ENCODE results near the gene SLC13A3.

The SLC13A3 gene

GRCh38 chr20:46649965-46650542 lies 1.2 kb downstream of the SLC13A3 start:
- no peak for DNase-seq

- DNase-seq: no peak
These were observed 1.7 kb downstream of the SLC13A3 start for GRCh38 chr20:46649650-46649949.

GRCh38 chr20:46648903-46649649 lies 2.2 kb downstream of the SLC13A3 start:
- no peak for DNase-seq

DNA sequence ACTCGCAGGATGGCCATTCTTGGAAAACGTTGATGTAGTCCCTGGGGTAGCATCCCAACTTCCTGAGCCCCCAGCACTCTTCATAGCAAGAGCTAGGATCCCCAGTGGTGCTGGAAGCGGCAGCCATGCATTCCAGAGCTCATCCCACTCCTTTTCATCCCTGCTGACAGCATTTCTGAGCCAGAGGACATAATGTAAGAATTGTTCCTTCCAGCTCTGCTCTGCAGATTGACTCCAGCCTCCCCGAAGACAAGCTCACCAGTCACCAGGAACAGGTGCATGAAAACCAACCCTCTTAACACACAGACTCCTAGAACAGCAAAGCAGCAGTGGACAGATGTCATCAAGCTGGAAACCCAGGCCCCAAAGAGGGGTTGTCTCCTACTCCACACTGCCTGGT lies 3.8 kb downstream of the SLC13A3 start:
- no peak for DNase-seq

GRCh38 chr20:46646659-46647380 lies 4.4 kb downstream of the SLC13A3 start:
- DNase-seq: no peak

- DNase-seq: no peak
These were observed 5.1 kb downstream of the SLC13A3 start for GRCh38 chr20:46646122-46646521.

DNA sequence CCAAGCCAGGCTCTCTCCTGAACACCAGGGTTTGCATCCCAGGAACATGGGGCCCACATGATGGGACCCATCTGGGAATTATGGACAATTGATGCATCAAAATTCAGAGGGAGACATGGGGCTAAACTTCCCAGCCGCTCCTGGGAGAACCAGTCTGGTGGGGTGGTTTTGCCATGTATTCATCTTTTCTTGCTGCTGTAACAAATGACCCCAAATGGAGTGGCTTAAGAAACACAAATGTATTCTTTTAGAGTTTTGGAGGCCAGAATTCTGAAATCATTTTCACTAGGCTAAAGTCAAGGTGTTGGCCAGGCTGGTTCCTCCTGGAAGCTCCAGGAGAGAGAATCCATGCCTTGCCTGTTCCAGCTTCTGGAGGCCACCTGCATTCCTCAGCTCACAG lies 6.5 kb downstream of the SLC13A3 start:
- DNase-seq: no peak

DNA sequence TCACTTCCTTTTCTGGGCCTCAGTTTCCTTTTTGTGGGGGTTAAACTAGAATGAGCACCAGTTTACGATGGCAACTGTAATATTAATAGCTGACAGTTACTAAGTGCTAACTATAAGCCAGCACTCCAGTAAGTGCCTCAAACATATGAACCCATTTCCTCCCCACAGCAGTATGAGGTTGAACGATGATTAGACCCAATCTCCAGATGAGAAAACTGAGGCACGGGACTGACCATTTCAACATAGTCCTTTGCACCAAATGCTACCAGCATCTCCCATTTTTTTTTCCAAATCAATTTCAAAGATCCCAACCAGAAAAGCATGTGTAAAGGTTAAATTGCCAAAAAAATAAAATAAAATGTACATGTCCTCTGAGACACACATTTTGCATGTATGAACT lies 7.1 kb downstream of the SLC13A3 start:
- DNase-seq: no peak

- DNase-seq: no peak
These were observed 8.3 kb downstream of the SLC13A3 start for GRCh38 chr20:46642969-46643343.

- no peak for DNase-seq
These were observed 8.8 kb downstream of the SLC13A3 start for GRCh38 chr20:46642265-46642968.

- no peak for DNase-seq
These were observed 9.8 kb downstream of the SLC13A3 start for GRCh38 chr20:46641424-46641823.

DNA sequence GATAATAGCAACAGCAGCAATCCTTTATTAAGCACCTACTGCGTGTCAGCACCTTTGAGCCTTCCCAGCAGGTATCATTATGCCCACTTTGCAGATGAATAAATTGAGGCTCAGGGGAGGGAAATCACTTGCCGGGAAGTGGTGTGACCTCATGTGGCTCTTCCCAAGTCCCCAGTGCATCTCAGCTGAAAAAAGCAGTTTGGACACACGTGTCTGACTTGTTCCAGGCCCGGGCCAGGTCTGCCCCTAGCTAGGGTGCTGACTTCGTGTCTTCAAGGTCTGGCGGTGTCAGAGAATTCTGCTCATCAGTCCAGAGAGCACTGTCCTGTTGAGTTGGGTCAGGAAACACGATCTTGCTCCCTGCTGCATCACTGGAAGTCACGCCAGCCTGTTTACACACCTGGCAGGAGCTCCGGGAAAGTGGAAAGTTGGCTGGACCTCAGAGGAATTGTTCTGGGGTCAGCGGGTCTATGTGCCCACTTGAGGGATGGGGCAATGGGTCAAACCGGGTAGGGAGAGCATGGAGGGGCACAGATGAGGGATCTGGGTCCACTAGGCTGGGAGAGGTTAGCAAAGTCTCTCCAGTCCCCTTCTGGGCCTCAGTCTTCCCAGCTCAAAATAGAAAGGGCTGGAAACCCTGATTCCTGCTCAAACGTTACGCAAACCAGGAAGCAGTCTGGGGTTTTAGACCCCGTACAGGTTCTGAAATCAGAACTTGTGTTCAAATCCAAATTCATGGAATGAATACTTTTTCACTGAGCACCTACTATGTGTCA lies 10.5 kb downstream of the SLC13A3 start:
- DNase-seq: no peak

DNA sequence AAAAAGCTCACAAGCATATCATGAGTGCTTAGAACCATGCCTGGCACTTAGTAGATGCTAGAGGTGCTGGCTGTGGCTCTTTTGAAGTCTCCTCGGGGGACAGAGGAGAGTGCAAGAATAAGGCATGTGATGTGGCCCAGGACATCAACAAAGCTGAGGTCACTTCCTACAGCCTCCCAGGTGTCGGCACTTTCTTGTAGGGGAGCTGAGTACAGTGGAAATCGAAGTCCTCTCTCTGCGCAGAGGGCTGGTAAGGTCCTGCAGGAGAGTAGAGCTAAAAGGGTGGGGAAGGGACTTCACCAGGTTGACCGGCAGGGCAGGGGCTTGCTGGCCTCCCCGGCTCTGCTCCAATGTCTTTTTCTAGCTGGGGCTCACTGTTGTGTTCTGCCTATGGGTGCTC lies 11.2 kb downstream of the SLC13A3 start:
- DNase-seq: no peak

GRCh38 chr20:46639587-46639986 lies 11.7 kb downstream of the SLC13A3 start:
- DNase-seq: no peak

GRCh38 chr20:46638898-46639274 lies 12.4 kb downstream of the SLC13A3 start:
- no peak for DNase-seq

DNA sequence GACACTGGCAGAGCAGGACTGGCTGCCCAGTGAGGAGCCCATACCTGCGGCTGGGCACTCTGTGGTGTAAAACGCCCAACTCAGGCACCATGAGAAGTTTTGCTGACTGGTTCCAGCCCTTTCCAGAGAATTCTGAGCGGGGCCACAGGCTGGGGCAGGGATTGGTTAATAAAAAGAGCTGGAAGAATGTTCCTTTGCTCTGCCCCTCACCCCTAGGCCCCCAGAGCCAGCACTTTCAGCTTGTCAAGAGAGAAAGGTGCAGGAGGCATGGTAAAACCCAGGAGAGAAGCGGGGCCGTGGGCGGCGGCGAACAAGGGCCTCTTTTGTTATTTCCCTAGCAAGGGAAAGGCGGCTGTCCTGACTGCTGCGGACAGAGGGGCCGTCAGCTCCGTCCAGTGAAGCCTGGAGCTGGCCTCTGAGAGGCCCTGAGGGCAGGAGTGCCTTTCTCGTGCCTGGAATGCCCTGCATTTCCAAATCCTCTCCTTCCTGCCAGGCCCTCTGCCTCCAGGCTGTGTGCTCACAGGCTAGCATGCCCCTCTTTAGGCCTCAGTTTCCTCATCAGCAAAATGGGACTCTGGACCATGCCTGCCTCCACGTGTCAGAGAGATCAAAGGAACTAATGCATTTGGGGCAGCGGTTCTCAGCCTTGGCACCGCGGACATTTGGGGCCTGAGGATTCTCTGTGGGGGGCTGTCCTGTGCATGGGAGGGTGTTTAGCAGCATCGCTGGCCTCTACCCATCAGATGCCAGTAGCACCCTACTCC lies 12.9 kb downstream of the SLC13A3 start:
- no peak for DNase-seq

DNA sequence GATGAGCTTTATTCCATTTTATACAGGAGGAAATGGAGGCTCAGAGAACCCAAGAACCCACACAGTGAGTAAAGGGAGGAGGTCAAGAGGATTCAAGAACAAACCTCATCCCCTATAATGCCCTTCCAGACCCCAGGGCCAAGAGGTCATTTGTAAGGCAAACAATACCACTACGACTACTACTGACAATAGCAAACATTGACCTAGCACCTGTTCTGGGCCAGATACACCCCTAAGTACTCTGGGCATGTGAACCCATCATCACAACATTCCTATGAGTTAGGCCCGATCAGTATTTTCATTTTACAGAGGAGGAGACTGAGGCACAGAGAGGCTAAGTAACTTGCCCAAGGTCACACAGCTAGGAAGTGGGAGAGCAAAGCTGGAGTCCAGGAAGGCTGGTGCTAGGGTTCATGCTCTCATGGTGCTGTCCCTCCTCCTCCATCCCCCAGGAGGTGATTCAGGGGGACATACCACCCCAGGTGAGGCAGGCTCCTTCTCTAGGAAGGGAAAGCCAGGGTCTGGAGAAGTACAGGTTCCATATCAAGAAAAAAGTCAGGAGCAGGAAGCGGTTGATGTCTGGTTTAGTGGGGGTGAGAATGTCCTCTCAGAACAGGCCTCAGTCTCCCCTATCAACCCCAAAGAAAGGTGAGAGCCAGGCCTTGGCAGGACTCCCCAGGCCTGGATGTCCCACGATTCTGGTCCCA lies 13.7 kb downstream of the SLC13A3 start:
- no peak for DNase-seq

DNA sequence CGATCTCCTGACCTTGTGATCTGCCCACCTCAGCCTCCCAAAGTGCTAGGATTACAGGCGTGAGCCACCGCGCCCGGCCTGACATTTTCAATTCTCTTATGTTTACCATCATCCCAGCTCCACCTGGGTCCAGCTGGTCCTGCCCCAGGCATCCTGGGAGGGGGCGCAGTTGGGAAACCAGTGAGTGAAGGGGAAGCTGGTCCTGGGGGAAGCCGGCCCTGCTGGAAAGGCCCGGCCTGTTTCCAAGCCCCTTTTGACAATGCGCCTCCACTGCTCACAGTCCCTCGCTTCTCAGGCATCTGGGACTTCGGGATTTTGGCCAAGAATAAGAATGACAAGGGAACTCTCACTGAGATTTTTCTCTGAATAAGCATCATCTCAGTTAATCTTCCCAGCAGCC lies 14.2 kb downstream of the SLC13A3 start:
- DNase-seq: no peak

GRCh38 chr20:46636514-46636913 lies 14.7 kb downstream of the SLC13A3 start:
- DNase-seq: no peak

DNA sequence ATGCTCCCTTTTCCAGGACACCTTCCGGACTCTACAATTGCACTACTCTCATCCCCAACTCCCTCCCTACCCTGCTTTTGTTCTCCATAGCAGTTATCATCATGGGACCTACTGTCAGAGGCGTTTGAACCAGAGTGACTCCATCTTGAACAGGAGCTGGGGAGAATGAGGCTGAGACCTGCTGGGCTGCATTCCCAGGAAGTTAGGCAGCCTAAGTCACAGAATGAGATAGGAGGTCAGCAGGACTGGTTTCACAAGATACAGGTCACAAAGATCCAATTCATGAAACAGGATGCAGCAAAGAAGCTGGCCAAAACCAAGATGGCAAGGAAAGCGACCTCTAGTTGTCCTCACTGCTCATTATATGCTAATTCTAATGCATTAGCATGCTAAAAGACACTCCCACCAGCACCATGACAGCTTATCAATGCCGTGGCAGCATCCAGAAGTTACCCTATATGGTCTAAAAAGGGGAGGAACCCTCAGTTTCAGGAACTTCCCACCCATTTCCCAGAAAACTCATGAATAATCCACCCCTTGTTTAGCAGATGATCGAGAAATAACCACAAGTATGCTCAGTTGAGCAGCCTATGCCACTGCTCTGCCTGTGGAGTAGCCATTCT lies 15.6 kb downstream of the SLC13A3 start:
- no peak for DNase-seq

GRCh38 chr20:46634528-46634927 lies 16.7 kb downstream of the SLC13A3 start:
- DNase-seq: no peak
